MM.1S (cell line): Measurements from ENCODE around the gene LEMD3.

Source experiments
- CTCF ChIP-seq: fragments of 300-600 bp; sonication (generic); IDR thresholded peaks from 2 replicates; pipeline ENCODE4 v1.5.1; 2016; ENCODE audit warnings: antibody characterized with exemption, low read length, mixed read lengths
- EZH2 ChIP-seq: fragments of 300-600 bp; sonication (generic); optimal IDR thresholded peaks from 2 replicates; pipeline ENCODE3; 2017; ENCODE audit warnings: low read depth, mild to moderate bottlenecking, antibody characterized with exemption, low read length, mixed read lengths
- EZH2phosphoT487 ChIP-seq: fragments of 300-600 bp; sonication (generic); IDR thresholded peaks from 2 replicates; pipeline ENCODE4 v1.6.1; 2018; ENCODE audit warnings: antibody characterized with exemption, low read length

- TF ChIP-seq EZH2: no peak
- no peak for TF ChIP-seq CTCF
- TF ChIP-seq EZH2phosphoT487: no peak
Measured at GRCh38 chr12:65220761-65221160, 51.4 kb downstream of the LEMD3 start.
